ENCODE measurements around the gene E2F6.

E2F6 gene

GRCh38 chr2:11456251-11456650, 9.7 kb downstream of the E2F6 start:
- no peak for DNase-seq

- no peak for DNase-seq
Measured at GRCh38 chr2:11454824-11455223, 11.1 kb downstream of the E2F6 start.

GRCh38 chr2:11450791-11451190, 15.2 kb downstream of the E2F6 start:
- DNase-seq: no peak

GRCh38 chr2:11446733-11447248, 19.2 kb downstream of the E2F6 start:
- peak; percentile 66 for DNase-seq

GRCh38 chr2:11444737-11445136, 21.2 kb downstream of the E2F6 start:
- DNase-seq: no peak

GRCh38 chr2:11438555-11439080, 27.3 kb downstream of the E2F6 start:
- DNase-seq: no peak

GRCh38 chr2:11437602-11438001, 28.4 kb downstream of the E2F6 start:
- DNase-seq: no peak

GRCh38 chr2:11435036-11435435, 30.9 kb downstream of the E2F6 start:
- DNase-seq: no peak

GRCh38 chr2:11434443-11434842, 31.5 kb downstream of the E2F6 start:
- DNase-seq: no peak

GRCh38 chr2:11433822-11434221, 32.1 kb downstream of the E2F6 start:
- no peak for DNase-seq

GRCh38 chr2:11430729-11431128, 35.2 kb downstream of the E2F6 start:
- DNase-seq: no peak

GRCh38 chr2:11427224-11427623, 38.7 kb downstream of the E2F6 start:
- no peak for DNase-seq

GRCh38 chr2:11422901-11423435, 43.0 kb downstream of the E2F6 start:
- no peak for DNase-seq

- DNase-seq: no peak
Measured at GRCh38 chr2:11422491-11422865, 43.5 kb downstream of the E2F6 start.

- DNase-seq: no peak
Measured at GRCh38 chr2:11421863-11422490, 44.0 kb downstream of the E2F6 start.

- no peak for DNase-seq
Measured at GRCh38 chr2:11420671-11421070, 45.3 kb downstream of the E2F6 start.

- no peak for DNase-seq
Measured at GRCh38 chr2:11420190-11420589, 45.8 kb downstream of the E2F6 start.

- no peak for DNase-seq
Measured at GRCh38 chr2:11419781-11420180, 46.2 kb downstream of the E2F6 start.

GRCh38 chr2:11417946-11418585, 47.9 kb downstream of the E2F6 start:
- no peak for DNase-seq

GRCh38 chr2:11416931-11417330, 49.0 kb downstream of the E2F6 start:
- DNase-seq: no peak

- DNase-seq: no peak
Measured at GRCh38 chr2:11416186-11416585, 49.8 kb downstream of the E2F6 start.

- DNase-seq: no peak
Measured at GRCh38 chr2:11414372-11415124, 51.4 kb downstream of the E2F6 start.

GRCh38 chr2:11412449-11412810, 53.5 kb downstream of the E2F6 start:
- DNase-seq: no peak
